ENCODE measurements around the gene CSTPP1. TPM values are rescaled to one million over a fixed set of nuclear protein-coding genes. Genes with fewer than 3 reads are reported as not detected.
"Not testable (repeated sequence)": the region's sequence is repeated elsewhere in the genome, so short reads cannot be mapped to it uniquely, and the experiment has no call there.

CSTPP1 gene
- total and polyA plus RNA-seq, 8 donors: 16.4 to 146 (median 37.3) TPM

DNA sequence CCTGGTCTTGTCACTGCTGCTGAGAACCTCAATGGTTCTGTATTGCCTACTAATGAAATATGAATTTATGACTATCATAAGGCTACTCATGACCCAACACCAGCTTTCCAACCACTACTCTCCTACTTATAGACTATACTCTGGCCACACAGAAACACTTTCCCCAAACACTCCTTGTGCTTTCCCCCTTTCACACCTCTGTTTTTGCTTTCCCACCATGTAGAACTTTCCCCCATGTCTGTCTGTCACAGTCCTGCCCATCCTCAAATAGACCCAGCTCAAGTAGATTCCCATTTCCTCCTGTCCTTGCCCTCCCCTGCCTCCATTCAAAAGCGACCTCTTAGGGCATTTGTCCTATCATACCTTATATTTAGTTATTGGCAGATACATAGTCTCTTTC, 134.2 kb downstream of the CSTPP1 start:
- Histone ChIP-seq H3K4me3 (no peak overlapping the region), H3K4me1 (peaks cover 0 to 20% (median 8%) of the 10 kb centered on the region in 4 donors), H3K27ac (no peak overlapping the region), H3K27me3 (no peaks in the 10 kb centered on the region), H3K9me3 (no peaks in the 10 kb centered on the region), H3K36me3 (no peaks in the 10 kb centered on the region)
- WGBS, 5 donors: 77 to 94% (median 83%) methylated on average over 1 of the region's 1 CpG
- DNase-seq: no peak
- intact Hi-C loops (cut with DNase I; ENCODE audit: low total_unique reads): no loop called here
- TF ChIP-seq POLR2AphosphoS5 (IDR thresholded peaks at IDR 0.05): no peak
- TF ChIP-seq, protein P1, sequence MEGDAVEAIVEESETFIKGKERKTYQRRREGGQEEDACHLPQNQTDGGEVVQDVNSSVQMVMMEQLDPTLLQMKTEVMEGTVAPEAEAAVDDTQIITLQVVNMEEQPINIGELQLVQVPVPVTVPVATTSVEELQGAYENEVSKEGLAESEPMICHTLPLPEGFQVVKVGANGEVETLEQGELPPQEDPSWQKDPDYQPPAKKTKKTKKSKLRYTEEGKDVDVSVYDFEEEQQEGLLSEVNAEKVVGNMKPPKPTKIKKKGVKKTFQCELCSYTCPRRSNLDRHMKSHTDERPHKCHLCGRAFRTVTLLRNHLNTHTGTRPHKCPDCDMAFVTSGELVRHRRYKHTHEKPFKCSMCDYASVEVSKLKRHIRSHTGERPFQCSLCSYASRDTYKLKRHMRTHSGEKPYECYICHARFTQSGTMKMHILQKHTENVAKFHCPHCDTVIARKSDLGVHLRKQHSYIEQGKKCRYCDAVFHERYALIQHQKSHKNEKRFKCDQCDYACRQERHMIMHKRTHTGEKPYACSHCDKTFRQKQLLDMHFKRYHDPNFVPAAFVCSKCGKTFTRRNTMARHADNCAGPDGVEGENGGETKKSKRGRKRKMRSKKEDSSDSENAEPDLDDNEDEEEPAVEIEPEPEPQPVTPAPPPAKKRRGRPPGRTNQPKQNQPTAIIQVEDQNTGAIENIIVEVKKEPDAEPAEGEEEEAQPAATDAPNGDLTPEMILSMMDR (IDR thresholded peaks at IDR 0.05): no peak
- TF ChIP-seq POLR2A (IDR thresholded peaks at IDR 0.05): no peak
- no peak for TF ChIP-seq EP300 (IDR thresholded peaks at IDR 0.05)

DNA sequence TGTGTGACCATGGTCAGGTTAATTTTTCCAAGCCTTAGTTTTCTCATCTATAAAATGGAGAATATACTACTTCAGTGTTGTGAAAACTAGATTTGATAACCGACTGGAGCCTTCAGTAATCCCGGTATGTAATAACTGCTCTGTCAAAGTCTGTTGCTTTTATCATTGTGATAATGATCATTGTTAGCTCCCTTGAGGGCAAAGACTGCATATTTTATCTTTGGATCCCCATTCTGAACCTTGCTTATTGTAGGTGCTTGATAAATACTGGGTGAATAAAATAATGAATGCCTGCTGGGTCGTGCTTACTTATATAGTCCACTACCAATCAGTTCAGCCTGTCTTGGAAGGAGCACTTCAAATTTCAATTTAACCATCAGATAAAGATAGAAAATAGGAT, 134.8 kb downstream of the CSTPP1 start:
- no peak for DNase-seq
- 44 to 52% (median 46%) methylated on average over 3 of the region's 3 CpGs for WGBS, 5 donors
- H3K36me3 ChIP-seq: no peaks in the 10 kb centered on the region
- intact Hi-C loops (cut with DNase I; ENCODE audit: low total_unique reads): no loop called here
- TF ChIP-seq, protein P1 (IDR thresholded peaks at IDR 0.05): no peak
- TF ChIP-seq EP300 (IDR thresholded peaks at IDR 0.05) (no peak), POLR2AphosphoS5 (IDR thresholded peaks at IDR 0.05) (no peak), POLR2A (IDR thresholded peaks at IDR 0.05) (no peak)
- no peaks in the 10 kb centered on the region for H3K9me3 ChIP-seq
- H3K4me3 ChIP-seq: no peak overlapping the region
- peaks cover 0 to 20% (median 8%) of the 10 kb centered on the region in 4 donors for H3K4me1 ChIP-seq
- no peaks in the 10 kb centered on the region for H3K27me3 ChIP-seq
- peak overlapping the region in 2 of 5 donors; percentile 2 to 13 for H3K27ac ChIP-seq

DNA sequence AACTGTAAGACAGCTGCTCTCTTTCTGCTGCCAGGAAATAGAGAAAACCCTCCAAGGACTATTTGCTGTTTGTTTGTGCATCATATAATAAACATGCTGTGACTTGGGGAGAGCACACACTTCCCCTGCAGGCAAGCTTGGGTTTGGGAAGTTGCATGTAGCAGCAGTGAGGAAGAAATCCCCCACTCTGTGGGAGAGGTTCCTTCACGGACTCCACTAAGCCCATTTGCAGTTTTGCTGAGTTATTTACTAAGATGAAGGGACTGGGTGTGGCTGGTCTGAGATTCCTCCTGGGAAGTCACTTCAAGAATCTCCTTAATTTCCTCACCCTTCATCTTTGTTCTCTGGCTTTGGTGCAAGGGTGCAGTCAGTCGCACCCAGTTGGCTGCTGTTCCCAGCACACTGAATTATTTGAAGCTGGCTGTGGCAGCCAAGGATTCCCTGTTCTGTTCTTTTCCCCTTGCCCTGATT, 135.3 kb downstream of the CSTPP1 start:
- Histone ChIP-seq H3K9me3 (no peaks in the 10 kb centered on the region), H3K27ac (peak overlapping the region in 3 of 5 donors; percentile 1 to 13 (median 2)), H3K27me3 (no peaks in the 10 kb centered on the region), H3K36me3 (no peaks in the 10 kb centered on the region), H3K4me3 (no peak overlapping the region), H3K4me1 (peaks cover 0 to 20% (median 8%) of the 10 kb centered on the region in 4 donors)
- intact Hi-C loops (cut with DNase I; ENCODE audit: low total_unique reads): no loop called here
- TF ChIP-seq EP300 (IDR thresholded peaks at IDR 0.05) (no peak), POLR2A (IDR thresholded peaks at IDR 0.05) (no peak), POLR2AphosphoS5 (IDR thresholded peaks at IDR 0.05) (no peak)
- TF ChIP-seq, protein P1 (IDR thresholded peaks at IDR 0.05): no peak
- peak in 1 of 2 donors; percentile 66 for DNase-seq
- WGBS, 5 donors: 45 to 75% (median 61%) methylated on average over 2 of the region's 2 CpGs

DNA sequence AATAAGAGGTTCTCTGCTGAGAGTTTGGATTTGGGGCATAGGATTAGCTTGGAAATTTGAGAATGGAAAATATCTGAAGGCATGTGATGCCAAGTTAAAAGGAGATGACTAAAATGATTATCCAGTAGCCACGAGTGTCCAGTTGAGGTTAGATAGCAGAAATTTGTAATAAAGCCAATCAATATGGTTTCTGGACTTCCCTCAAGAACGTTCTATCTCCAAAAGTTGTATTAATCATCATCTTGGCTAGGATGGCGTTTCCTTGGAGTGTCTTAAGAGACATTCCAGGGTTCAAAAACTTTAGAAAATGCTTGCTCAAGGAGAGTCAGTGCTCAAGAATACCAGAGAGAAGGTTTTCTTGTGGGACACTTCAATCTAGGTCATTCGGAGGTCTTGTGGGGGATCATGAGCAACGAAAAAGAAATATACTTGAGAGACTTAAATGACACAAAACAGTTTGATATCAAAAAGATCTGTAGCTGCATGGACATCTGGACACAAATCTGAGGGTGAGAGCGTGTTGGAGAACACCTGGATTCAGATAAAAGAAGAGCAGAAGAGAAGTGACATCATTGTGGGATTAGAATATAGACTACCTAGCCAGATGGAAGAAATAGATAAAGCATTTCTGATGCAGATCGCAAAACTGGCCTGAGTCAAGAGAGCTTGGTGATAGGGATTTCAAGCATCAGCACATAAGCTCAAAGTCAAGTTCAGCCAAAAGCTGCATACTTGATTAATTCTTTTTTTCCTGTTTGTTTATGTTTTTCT, 142.4 kb downstream of the CSTPP1 start:
- 70 to 78% (median 73%) methylated on average over 7 of the region's 7 CpGs for WGBS, 5 donors
- Histone ChIP-seq H3K27ac (no peak overlapping the region), H3K36me3 (no peaks in the 10 kb centered on the region), H3K4me1 (no peaks in the 10 kb centered on the region), H3K27me3 (no peaks in the 10 kb centered on the region), H3K9me3 (no peaks in the 10 kb centered on the region), H3K4me3 (no peak overlapping the region)
- intact Hi-C loops (cut with DNase I; ENCODE audit: low total_unique reads): no loop called here
- TF ChIP-seq EP300 (IDR thresholded peaks at IDR 0.05): no peak
- TF ChIP-seq, protein P1 (IDR thresholded peaks at IDR 0.05): no peak
- no peak for TF ChIP-seq POLR2A (IDR thresholded peaks at IDR 0.05)
- TF ChIP-seq POLR2AphosphoS5 (IDR thresholded peaks at IDR 0.05): no peak
- no peak for DNase-seq

DNA sequence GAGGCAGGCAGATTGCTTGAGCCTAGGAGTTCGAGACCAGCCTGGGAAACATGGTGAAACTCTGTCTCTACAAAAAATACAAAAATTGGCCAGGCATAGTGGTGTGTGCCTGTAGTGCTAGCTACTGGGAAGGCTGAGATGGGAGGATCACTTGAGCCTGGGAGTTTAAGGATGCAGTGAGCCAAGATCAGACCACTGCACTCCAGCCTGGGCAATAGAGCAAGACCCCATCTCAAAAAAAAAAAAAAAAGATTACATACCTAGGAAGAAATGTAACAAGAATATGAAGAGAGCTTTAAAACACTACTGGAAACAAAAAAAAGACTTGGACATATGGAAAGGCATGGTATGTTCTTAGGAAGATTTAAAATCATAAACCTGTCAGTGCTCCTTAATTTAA, 144.2 kb downstream of the CSTPP1 start:
- H3K4me3 ChIP-seq; H3K27ac ChIP-seq; DNase-seq; H3K36me3 ChIP-seq; H3K9me3 ChIP-seq; H3K4me1 ChIP-seq; H3K27me3 ChIP-seq; intact Hi-C loops (cut with DNase I; ENCODE audit: low total_unique reads): not testable (repeated sequence)
- 91 to 100% (median 96%) methylated on average over 1 of the region's 1 CpG for WGBS, 5 donors

Measured in stomach (tissue), 9 donors.